CD4-positive, alpha-beta T cell treated with Interleukin-15 for 1 hour (primary cell): Measurements from ENCODE around the gene NODAL.

Experiments
- DNase-seq: peaks from one replicate; pipeline ENCODE4 v3.0.0-alpha.2; 2020

The NODAL gene

GRCh38 chr10:70432561-70433263, 8.8 kb downstream of the NODAL start:
- no peak for DNase-seq

GRCh38 chr10:70432101-70432500, 9.4 kb downstream of the NODAL start:
- DNase-seq, result no peak

- DNase-seq, result no peak
Measured at GRCh38 chr10:70430493-70431445, 10.7 kb downstream of the NODAL start.

GRCh38 chr10:70426823-70427222, 14.7 kb downstream of the NODAL start:
- no peak for DNase-seq

GRCh38 chr10:70425096-70425495, 16.4 kb downstream of the NODAL start:
- DNase-seq, result no peak

GRCh38 chr10:70424320-70424719, 17.2 kb downstream of the NODAL start:
- no peak for DNase-seq

- no peak for DNase-seq
Measured at GRCh38 chr10:70418713-70419112, 22.8 kb downstream of the NODAL start.

- DNase-seq, result no peak
Measured at GRCh38 chr10:70418229-70418628, 23.3 kb downstream of the NODAL start.

GRCh38 chr10:70417568-70417967, 23.9 kb downstream of the NODAL start:
- no peak for DNase-seq

GRCh38 chr10:70412356-70412755, 29.1 kb downstream of the NODAL start:
- DNase-seq, result no peak

GRCh38 chr10:70410608-70411007, 30.9 kb downstream of the NODAL start:
- no peak for DNase-seq

- DNase-seq, result no peak
Measured at GRCh38 chr10:70409772-70410171, 31.7 kb downstream of the NODAL start.

- peak; percentile 62 for DNase-seq
Measured at GRCh38 chr10:70405037-70405824, 36.2 kb downstream of the NODAL start.

- DNase-seq, result no peak
Measured at GRCh38 chr10:70404787-70405036, 36.8 kb downstream of the NODAL start.

GRCh38 chr10:70404036-70404786, 37.3 kb downstream of the NODAL start, which contains the start of gene EIF4EBP2:
Gene EIF4EBP2, plus strand, starts transcription at chr10:70404145. Its CDS starts 257 bp downstream, at chr10:70404402.
- peak; percentile 95 for DNase-seq

GRCh38 chr10:70403483-70404035, 37.9 kb downstream of the NODAL start:
- no peak for DNase-seq

- DNase-seq, result no peak
Measured at GRCh38 chr10:70399177-70399576, 42.3 kb downstream of the NODAL start.

GRCh38 chr10:70396140-70396539, 45.3 kb downstream of the NODAL start:
- no peak for DNase-seq

- DNase-seq, result no peak
Measured at GRCh38 chr10:70391654-70392053, 49.8 kb downstream of the NODAL start.
